RPMI8226 (cell line): ENCODE measurements around the gene TRIM2.
"Not testable (repeated sequence)": the region's sequence is repeated elsewhere in the genome, so short reads cannot be mapped to it uniquely, and the experiment has no call there.

Experiments
- DNase-seq: peaks from one replicate; pipeline ENCODE4 v3.0.0-alpha.2; 2015

The TRIM2 gene

DNA sequence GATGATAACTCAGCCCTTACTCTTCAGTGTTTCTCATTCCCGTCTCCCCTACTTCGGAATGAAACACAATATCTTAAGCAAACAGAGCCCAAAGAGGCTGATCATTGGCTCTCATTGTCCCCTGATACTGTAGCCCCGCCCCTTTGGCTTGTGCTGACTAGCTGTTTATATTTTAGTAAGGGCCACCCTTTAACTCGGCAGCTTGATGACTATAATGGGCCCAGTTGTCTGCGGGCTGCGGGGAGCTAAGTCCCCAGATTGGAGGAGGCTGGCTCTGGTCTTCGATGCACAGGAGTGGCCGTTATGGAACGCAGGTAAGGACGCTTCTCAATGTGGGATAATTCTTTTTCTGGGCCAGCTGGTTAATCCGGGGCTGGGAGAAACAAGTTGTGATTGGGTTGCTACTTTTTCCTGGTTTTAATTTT, at the start of gene TRIM2:
TSS of gene TRIM2 (plus strand) at position 197 of the 425 bp plus-strand sequence. CDS start at position 285, 88 bp downstream.
- no peak for DNase-seq

DNA sequence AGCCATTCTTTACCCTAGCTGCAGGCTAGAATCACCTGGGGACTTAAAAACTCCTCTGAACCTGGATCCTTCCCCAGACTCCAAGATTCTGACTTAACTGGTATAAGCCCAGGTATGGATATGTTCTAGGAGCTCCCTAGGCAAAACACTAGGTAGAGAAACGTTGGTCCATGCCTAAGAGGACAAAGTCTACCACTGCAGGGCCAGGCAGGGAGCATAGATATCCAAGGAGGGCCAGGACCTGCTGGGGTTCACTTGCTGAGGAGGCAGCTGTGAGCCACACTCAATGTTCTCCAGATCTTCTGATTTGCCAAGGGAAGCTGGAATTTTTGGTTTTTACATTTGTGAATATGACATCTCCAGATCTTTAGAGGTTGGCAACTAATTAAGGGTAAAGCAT, 48.6 kb upstream of the TRIM2 start:
- DNase-seq: no peak

GRCh38 chr4:153156263-153156662, 48.0 kb upstream of the TRIM2 start:
- no peak for DNase-seq

DNA sequence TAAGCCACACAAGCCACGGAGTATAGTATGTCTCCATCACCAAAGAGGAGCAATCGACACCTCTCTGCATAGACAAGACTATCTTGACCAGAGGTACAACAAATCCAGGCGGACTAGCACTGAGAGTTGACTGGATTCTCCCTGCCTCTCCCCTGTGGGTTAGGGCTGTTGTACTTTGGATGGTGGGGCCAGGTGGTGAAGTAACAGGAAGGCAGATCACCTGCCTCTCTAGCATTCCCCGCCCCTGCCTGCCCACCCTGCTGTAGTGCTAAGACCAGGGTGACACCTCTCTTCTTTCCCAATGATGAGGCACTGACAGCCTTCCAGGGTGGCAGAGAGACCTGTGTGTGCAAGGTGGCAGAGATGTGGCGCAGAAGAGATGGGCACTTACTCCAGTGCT, 47.5 kb upstream of the TRIM2 start:
- DNase-seq: no peak

GRCh38 chr4:153159016-153159415, 45.2 kb upstream of the TRIM2 start:
- no peak for DNase-seq

DNA sequence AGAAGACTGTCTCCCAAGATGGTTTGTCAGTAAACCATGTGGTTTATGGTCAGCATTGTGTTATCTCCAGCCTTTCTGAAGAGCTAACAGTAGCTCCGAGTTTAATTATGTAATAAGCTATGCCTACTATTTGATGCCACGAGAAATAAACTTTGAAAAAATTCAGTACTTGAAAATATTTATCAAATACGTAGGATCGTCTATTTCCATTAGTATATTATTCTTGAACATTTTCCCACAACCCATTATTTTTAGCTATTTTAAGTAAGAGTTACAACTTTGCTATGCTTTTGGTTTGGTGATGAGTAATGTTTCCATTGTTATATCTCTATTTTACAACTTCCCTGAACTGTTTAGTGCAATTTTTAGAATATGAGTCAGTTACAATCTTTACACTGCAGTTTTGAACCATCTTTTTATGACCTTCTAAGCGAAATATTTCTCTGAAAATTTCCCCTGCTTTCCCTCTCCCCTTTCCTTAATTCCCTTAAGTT, 44.5 kb upstream of the TRIM2 start:
- no peak for DNase-seq

GRCh38 chr4:153160821-153161220, 43.4 kb upstream of the TRIM2 start:
- no peak for DNase-seq

DNA sequence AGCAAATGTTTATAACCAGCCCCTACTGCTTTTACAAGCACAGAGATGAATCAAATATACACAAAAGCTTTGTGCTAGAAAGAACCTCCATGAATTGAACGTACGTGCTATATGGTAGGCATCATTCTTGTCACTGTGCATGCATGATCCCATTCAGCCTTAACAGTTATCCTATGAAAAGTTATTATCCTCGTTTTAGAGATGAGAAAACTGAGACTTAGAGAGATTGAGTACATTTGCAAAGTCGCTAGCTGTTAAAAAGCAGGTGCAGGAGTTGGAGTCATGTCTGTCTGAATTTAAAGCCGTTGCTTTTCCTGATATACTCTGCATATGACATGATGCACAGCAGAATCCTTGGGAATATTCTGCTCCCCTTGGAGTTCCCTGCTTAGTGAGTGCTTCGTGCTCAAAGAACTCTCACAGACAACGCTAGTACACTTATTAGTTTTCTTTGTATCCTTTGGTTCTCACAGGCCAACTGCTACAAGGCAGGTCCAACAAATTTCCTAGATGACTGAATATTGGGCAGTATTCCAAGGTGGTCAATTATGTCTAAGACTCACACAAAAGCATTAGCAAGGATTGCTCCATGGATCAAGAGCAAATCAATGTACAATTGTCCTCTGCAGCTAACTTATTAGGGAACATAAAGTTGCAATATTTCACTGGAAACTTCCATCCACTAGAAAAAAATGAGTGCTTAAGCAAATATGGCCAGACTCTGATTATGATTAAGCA, 42.8 kb upstream of the TRIM2 start:
- DNase-seq: no peak

DNA sequence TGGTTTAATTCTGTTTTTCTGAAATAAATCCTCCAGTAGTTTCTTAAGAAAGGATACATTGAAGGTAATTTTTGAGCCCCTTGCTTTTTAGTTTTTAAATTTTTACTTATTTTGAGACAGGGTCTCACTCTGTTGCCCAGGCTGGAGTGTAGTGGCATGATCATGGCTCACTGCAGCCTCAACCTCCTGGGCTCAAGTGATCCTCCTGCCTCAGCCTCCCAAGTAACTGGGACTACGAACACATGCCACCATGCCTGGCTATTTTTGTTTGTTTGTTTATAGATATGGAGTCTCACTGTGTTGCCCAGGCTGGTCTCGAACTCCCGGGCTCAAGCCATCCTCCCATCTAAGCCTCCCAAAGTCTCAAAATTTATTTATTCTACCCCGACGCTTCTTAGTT, 39.0 kb upstream of the TRIM2 start:
- not testable (repeated sequence) for DNase-seq

- no peak for DNase-seq
Observed at GRCh38 chr4:153166716-153167501, 37.3 kb upstream of the TRIM2 start.

- DNase-seq: no peak
Observed at GRCh38 chr4:153169776-153170175, 34.5 kb upstream of the TRIM2 start.

DNA sequence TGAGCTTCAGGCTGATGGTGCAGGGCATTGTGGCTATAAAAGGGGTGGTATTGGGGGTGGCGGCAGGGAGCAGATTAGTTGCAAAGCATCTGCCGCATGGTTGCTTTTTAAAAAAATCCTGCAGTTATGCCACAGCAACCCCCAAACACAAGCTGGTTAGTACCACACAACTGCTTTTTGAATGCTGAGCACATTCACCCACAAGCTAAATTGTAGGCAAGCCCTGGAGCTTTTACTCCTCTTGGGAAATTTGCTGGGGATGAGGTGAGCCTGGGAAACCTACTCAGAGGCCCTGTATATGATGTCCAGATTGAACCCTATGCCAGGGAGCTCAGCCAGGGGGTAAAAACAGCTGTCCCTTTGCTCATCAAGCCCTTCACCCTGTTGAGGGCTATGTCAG, 33.8 kb upstream of the TRIM2 start:
- DNase-seq: no peak

GRCh38 chr4:153174821-153175567, 29.2 kb upstream of the TRIM2 start:
- no peak for DNase-seq

GRCh38 chr4:153176938-153177337, 27.3 kb upstream of the TRIM2 start:
- no peak for DNase-seq

GRCh38 chr4:153177841-153178240, 26.4 kb upstream of the TRIM2 start:
- DNase-seq: no peak

DNA sequence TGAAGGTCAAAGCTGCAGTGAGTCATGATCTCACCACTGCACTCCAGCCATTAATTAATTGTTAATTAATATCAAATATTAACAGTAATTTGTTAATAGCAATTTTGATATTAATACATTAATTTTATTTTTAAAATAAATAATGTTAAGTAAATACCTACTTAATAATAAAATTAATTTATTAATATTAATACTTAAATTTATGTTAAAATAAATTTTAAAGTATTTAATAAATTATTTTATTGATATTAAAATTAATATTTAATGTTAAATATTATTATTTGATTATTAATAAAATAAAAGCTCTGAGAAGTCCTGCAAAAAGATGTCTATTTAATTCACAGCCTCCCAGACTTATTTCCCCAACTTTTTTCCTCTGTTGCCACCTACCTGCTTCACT, 25.1 kb upstream of the TRIM2 start:
- DNase-seq: no peak

GRCh38 chr4:153181293-153181692, 22.9 kb upstream of the TRIM2 start:
- no peak for DNase-seq

GRCh38 chr4:153181700-153182099, 22.5 kb upstream of the TRIM2 start:
- no peak for DNase-seq

GRCh38 chr4:153183146-153183545, 21.1 kb upstream of the TRIM2 start:
- no peak for DNase-seq

DNA sequence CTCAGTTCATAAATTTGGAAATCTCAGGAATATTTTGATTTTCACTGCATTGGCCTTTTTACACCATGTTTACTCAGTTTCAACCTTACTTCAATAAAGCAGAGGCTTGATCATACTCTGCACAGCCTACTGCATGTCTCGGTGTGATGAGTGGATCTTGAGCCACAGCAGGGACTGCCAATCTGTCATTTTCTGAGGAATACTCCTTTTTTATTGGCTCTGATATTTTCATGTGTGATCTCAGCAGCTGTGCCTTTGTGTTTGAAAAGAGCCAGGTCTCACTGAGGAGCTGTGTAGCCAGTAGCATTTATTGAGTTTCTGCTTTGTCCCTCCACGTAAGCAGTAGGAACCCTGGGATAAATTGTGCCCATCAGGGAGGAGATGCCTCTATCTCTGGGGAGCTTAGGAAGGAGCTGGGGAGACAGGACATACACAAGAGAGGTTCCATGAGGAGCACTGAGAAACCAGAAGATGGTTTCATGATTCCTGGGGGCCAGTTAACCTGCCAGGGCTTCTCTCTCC, 18.9 kb upstream of the TRIM2 start:
- DNase-seq: no peak

GRCh38 chr4:153186046-153186728, 18.1 kb upstream of the TRIM2 start:
- no peak for DNase-seq

DNA sequence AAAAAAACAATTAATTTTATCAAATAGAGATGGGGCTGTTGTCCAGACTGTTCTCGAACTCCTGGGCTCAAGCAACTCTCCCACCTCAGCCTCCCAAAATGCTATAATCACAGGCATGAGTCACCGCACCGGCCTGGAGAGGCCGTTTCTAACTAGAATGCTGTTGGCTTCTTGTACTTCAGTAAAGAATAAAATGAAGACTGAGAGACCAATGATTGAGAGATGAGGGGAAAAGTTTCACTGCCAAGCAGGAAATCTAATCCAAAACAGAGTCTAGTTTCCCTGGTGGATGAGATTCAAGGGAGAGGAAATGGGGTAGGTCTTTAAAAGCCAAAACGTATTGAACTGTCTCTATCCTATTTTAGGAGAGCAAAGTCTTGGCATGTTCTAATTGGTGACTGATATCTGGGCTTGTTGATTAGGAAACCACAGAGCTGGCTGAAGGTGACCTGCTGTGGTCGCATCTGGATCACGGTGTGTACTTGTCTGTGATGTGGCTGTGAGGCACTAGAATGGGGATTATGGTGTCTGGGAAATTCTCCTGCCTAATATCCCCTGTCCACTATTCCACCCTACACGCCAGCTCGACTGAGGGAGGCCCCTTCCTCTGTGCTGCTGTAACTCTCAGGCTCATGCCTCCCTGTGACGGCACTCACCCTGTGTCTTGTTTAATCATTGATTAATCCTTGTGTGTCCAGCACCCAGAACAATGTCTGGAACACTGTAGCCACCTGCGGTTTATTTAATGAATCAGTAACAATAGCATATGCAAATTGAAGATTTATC, 15.0 kb upstream of the TRIM2 start:
- no peak for DNase-seq
